Smooth muscle cell (in vitro differentiated cells): Measurements from ENCODE around the gene IFRD2. TPM values are rescaled to one million over a fixed set of nuclear protein-coding genes. Genes with fewer than 3 reads are reported as not detected.

Experiments used
- DNase-seq: peaks from one replicate; lab custom pipeline; 2025; ENCODE audit not compliant: unreplicated experiment; lab: John Stamatoyannopoulos, UW
- H2AFZ ChIP-seq: fragments of 200-600 bp; sonication (generic); 2 replicates; pipeline ENCODE4 v1.6.0; 2016; ENCODE audit warnings: antibody characterized with exemption, low read depth, mild to moderate bottlenecking
- H3F3A ChIP-seq: fragments of 200-600 bp; sonication (generic); 2 replicates; pipeline ENCODE4 v1.6.0; 2017; ENCODE audit warnings: antibody characterized with exemption, low read depth
- H3K27ac ChIP-seq: fragments of 200-600 bp; sonication (generic); 2 replicates; pipeline ENCODE4 v1.5.1; 2016; ENCODE audit warnings: low read depth, mild to moderate bottlenecking
- H3K27me3 ChIP-seq: fragments of 200-600 bp; sonication (generic); 2 replicates; pipeline ENCODE4 v1.6.1; 2016; ENCODE audit warnings: low read depth, mild to moderate bottlenecking
- H3K36me3 ChIP-seq: fragments of 200-600 bp; sonication (generic); 2 replicates; pipeline ENCODE4 v1.5.1; 2016; ENCODE audit warnings: low read depth
- H3K4me1 ChIP-seq: fragments of 200-600 bp; sonication (generic); 2 replicates; pipeline ENCODE4 v1.5.1; 2016; ENCODE audit warnings: low read depth
- H3K4me2 ChIP-seq: fragments of 200-600 bp; sonication (generic); 2 replicates; pipeline ENCODE4 v1.6.0; 2016; ENCODE audit warnings: mild to moderate bottlenecking
- H3K4me3 ChIP-seq: fragments of 200-600 bp; sonication (generic); 2 replicates; pipeline ENCODE4 v1.5.1; 2016; ENCODE audit warnings: mild to moderate bottlenecking
- H3K79me2 ChIP-seq: fragments of 200-600 bp; sonication (generic); 2 replicates; pipeline ENCODE4 v1.6.0; 2016; ENCODE audit warnings: low read depth, mild to moderate bottlenecking
- H3K9ac ChIP-seq: fragments of 200-600 bp; sonication (generic); 2 replicates; pipeline ENCODE4 v1.6.0; 2016; ENCODE audit warnings: low read depth
- H3K9me3 ChIP-seq: fragments of 200-600 bp; sonication (generic); replicated peaks from 2 replicates; pipeline ENCODE4 v1.5.1; 2016; ENCODE audit warnings: low read depth
- H4K20me1 ChIP-seq: fragments of 200-600 bp; sonication (generic); 2 replicates; pipeline ENCODE4 v1.6.0; 2016; ENCODE audit warnings: low read depth
- WGBS: methylation state at CpG from one replicate; pipeline ENCODE4 v1.1.7; 2016; ENCODE audit warnings: low lambda C conversion rate; 5-methylcytosine and 5-hydroxymethylcytosine counted together
- polyA plus RNA-seq: library from polyadenylated mRNA; unstranded; fragments of >200 nt; fragmentation: Nextera tagmentation; extraction: Ambion mirVana; gene quantifications from 2 replicates; pipeline ENCODE4 v1.2.1, GENCODE V29; 2016
- total RNA-seq: library from RNA; depleted of rRNA; stranded (reverse); fragments of >200 nt; gene quantifications from 2 replicates; pipeline ENCODE4 v1.2.3, GENCODE V29; 2014
- TF ChIP-seq, protein P1 (sequence below): fragments of 200-600 bp; sonication (generic); IDR thresholded peaks from 2 replicates; pipeline ENCODE4 v1.5.1; 2017; ENCODE audit warnings: borderline replicate concordance, mild to moderate bottlenecking, antibody characterized with exemption; ENCODE audit not compliant: insufficient read depth, poor library complexity, severe bottlenecking

IFRD2 gene
- total and polyA plus RNA-seq, 2 experiments from 2014 or later, result 20.8 to 59.3 TPM

DNA sequence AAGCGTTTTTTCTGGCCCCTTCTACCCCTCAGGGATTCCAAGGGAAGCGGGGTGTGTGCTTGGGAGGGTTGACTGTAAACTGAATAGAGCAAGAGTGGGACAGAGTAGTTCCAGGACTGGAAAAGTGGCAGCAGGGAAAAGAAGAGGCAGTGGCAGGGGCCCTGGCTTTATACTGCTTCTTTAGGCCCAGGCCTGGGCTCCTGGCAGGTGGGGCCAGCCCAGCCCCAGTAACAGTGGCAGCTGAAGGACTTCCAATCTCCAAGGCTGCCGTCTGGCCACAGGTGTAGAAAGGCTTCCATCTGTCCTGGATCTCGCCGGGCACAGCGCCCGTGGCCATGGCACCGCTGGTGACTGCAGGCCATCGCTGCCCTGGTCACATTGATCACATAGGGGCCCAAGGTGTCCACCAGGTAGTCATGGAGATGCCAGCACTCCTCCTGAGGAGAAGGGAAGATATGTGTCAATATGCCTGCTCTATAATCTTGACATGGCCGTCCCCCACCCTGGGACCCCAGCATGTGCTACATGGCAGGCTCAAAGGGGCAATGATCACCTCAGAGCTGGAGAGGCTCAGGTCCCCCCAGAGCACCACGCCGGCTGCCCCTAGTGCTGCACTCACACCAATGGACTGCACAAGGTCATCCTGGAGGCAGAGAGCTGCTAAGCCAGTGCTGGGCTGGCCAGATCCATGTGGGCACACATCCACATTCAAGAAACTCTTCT lies 1.0 kb upstream of the IFRD2 start:
- Histone ChIP-seq H3K9ac (no peak overlapping the region), H3K36me3 (no peaks in the 10 kb centered on the region), H3K4me3 (peak overlapping the region; percentile 44), H3K27me3 (no peaks in the 10 kb centered on the region), H3K79me2 (peaks cover 11% of the 10 kb centered on the region), H3K27ac (peak overlapping the region; percentile 10), H3K9me3 (no peaks in the 10 kb centered on the region), H2AFZ (no peak overlapping the region), H3K4me1 (peaks cover 11% of the 10 kb centered on the region), H3F3A (no peaks in the 10 kb centered on the region), H3K4me2 (peak overlapping the region; percentile 82), H4K20me1 (no peaks in the 10 kb centered on the region)
- WGBS, result 88% methylated on average over 12 of the region's 12 CpGs
- DNase-seq, result no peak
- TF ChIP-seq, protein P1, sequence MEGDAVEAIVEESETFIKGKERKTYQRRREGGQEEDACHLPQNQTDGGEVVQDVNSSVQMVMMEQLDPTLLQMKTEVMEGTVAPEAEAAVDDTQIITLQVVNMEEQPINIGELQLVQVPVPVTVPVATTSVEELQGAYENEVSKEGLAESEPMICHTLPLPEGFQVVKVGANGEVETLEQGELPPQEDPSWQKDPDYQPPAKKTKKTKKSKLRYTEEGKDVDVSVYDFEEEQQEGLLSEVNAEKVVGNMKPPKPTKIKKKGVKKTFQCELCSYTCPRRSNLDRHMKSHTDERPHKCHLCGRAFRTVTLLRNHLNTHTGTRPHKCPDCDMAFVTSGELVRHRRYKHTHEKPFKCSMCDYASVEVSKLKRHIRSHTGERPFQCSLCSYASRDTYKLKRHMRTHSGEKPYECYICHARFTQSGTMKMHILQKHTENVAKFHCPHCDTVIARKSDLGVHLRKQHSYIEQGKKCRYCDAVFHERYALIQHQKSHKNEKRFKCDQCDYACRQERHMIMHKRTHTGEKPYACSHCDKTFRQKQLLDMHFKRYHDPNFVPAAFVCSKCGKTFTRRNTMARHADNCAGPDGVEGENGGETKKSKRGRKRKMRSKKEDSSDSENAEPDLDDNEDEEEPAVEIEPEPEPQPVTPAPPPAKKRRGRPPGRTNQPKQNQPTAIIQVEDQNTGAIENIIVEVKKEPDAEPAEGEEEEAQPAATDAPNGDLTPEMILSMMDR, result no peak

DNA sequence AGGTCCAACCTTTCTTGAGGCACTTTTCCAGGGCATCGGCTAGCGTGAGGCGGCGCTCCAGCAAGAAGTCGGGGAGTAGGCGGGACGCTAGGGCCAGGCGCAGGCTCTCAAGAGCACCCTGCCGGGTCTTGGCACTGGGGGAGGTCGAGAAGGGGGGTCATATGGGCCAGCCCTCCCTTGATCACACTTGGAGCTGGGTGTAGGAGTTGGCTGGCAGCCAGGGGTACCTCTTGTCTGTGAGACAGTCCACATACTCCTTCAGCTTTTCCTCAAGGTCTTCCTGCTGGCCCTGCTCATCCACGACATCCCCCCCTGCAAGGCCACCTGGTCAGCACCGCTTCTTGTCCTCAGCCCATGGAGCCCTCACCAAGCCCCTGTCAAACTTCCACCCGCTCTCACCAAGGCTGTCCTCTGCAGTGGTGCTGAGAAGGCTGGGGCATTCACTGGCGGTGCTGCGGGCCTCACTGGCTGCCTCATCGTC lies 2.0 kb downstream of the IFRD2 start:
- Histone ChIP-seq H3K4me3 (no peak overlapping the region), H3K9ac (no peak overlapping the region), H3F3A (no peaks in the 10 kb centered on the region), H3K4me2 (no peak overlapping the region), H4K20me1 (no peaks in the 10 kb centered on the region), H3K9me3 (no peaks in the 10 kb centered on the region), H2AFZ (no peak overlapping the region), H3K27me3 (no peaks in the 10 kb centered on the region), H3K36me3 (no peaks in the 10 kb centered on the region), H3K4me1 (peaks cover 10% of the 10 kb centered on the region), H3K27ac (no peak overlapping the region), H3K79me2 (peaks cover 11% of the 10 kb centered on the region)
- WGBS, result 96% methylated on average over 16 of the region's 16 CpGs
- no peak for DNase-seq
- TF ChIP-seq, protein P1, result no peak

DNA sequence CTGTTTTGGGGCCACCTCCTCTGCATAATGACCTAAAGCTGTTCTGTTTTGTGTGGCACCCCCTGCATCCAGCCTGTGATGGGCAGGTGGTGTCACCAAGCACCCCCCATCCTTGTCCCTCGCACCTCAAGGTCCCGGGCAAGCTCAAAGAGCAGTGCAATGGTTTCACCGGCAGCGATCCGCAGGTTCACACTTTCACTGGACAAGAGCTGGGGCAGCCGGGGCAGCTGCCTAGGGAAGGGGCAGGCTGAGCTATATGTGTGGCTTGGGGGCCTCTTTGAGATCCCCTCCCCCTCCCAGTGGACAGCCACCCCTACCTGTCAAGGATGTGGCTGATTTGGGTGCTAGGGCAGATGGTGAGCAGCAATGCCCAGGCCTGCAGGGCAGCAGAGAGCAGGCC lies 3.1 kb downstream of the IFRD2 start:
- H3K4me3 ChIP-seq, result no peak overlapping the region
- H3K27me3 ChIP-seq, result no peaks in the 10 kb centered on the region
- no peaks in the 10 kb centered on the region for H3F3A ChIP-seq
- H3K4me1 ChIP-seq, result peaks cover 10% of the 10 kb centered on the region
- no peaks in the 10 kb centered on the region for H3K36me3 ChIP-seq
- TF ChIP-seq, protein P1, result no peak
- H4K20me1 ChIP-seq, result no peaks in the 10 kb centered on the region
- DNase-seq, result no peak
- H3K27ac ChIP-seq, result no peak overlapping the region
- H3K9ac ChIP-seq, result no peak overlapping the region
- 99% methylated on average over 6 of the region's 6 CpGs for WGBS
- peaks cover 11% of the 10 kb centered on the region for H3K79me2 ChIP-seq
- H3K9me3 ChIP-seq, result no peaks in the 10 kb centered on the region
- H3K4me2 ChIP-seq, result no peak overlapping the region
- H2AFZ ChIP-seq, result no peak overlapping the region
